CD4-positive, alpha-beta T cell treated with Interleukin-17A for 1 hour (primary cell): ENCODE measurements around the gene LCE5A.
A peak's percentile ranks its signal among the peaks of the same experiment; 100 is the strongest.
"Not testable (repeated sequence)": the region's sequence is repeated elsewhere in the genome, so short reads cannot be mapped to it uniquely, and the experiment has no call there.

Source experiments
- DNase-seq: peaks from one replicate; pipeline ENCODE4 v3.0.0-alpha.2; 2020

The LCE5A gene

DNA sequence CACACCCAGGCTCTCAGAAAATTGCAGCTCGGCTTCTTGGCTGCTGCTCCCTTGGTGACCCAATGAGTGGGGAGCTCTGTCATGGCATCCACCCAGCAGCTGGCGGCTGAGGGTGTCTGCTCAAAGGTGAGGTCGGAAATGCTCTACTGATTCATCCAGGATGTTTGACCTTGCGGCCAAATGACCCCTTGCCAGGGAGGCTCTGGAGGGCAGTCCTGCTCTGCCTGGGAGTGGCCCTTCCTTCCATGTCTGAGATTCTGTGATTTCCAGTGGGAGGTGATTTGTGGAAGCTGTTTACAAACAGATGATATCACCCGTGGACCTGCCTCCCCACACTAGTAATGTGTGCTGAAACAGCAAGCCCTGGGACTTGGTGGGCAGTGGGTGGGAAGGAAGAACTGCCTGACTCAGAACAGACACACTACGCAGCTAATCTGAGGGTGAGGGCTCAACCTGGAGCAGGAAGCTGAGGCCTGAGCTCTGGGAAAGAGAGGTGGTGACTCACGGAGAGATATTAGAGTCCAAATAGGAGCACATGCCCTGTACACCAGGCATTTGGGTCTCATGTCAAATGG lies 6.7 kb downstream of the LCE5A start:
- no peak for DNase-seq

DNA sequence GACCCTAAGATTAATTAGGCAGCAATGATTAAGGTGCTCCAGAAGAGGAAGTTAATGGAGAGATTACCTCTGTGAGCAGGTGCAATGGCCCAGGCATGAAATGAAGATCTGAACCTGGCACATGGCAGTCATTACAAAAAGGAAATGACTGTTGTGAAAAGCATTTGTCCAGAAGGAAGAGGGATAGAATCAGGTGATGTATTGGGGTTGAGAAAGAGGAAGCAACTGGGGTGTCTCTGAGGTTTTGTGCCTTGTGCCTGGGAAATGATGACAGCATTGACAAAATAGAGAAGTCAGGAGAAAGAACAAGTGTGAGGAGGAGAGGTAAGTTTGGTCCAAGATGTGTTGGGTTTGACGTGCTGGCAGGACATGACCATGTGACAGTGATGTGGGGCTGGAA lies 9.2 kb downstream of the LCE5A start:
- DNase-seq = peak; percentile 1

DNA sequence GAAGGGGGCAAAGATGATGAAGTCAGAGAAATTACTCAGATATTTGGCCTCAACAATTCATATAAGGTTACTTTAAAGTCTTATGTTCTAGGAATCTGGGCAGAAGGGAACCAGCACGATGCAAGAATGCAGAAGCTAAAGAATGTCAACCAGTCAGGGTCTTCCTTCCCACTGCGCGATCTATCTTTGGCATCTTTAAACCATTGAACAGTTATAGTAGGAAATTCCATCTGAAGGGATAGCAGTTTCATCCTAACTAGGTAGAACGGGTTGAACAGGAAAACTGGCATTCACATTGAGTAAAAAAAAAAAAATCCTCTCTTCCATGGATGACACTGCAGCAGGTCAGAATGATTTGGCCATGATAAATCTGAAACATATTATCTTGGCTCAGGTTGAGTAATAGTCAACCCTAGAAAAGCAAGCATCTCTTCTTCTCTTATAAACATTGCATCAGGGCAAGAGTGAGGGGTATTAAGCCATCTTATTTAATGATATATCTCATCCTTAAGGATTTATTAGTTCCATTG lies 10.0 kb downstream of the LCE5A start:
- DNase-seq = no peak

DNA sequence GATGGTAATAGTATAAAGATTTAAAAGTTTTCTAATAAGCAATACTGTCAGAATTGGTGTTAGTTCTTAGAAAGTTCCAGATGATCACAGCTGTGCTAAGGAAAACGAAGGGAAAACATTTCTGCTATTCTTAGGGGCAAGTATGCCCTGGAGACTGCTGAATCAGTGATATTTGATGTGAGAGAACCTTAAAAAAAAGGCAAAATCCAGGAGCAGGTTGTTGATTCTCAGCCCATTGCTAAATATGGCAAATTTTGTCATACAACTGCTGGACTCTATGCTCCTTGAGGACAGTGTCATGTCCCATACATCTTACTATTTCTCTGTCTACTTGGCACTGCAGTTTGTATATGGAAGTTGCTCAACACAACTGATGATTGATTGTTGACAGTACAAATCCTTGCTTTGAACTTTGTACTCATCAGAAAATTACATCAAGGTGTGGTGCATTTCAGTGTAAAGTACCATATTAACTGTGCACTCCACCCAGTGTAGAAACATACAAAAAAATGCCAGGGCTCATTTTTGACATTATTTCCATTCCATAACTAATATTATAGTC lies 14.6 kb downstream of the LCE5A start:
- no peak for DNase-seq

DNA sequence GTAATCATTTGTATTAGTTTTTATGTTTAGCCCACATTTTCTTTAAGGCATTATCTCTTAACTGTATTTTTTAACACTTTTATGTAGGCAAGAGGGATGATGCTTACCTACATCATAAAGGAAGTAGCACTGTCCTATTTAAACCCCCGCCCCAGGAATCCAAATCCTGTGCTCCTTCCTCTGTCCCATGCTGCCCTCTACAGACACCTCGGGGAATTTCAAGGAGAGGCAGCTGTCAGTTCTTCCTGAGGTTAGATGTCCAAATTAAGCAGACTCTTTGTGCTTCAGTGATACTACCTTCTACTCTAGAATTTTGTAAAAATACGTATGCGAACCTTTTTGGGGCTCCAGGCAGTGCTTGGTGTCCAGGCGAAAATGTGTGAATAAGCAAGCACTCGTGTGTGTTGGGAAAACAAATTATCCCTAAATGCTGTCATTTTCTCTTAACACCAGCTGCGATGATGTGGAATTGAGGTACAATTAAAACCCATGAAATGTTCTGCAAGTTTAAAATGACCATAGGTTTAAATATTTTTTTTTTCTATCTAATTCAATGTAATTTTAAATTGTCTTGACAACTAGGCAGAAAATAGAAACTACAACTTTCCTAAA lies 22.8 kb downstream of the LCE5A start:
- DNase-seq = peak; percentile 10

DNA sequence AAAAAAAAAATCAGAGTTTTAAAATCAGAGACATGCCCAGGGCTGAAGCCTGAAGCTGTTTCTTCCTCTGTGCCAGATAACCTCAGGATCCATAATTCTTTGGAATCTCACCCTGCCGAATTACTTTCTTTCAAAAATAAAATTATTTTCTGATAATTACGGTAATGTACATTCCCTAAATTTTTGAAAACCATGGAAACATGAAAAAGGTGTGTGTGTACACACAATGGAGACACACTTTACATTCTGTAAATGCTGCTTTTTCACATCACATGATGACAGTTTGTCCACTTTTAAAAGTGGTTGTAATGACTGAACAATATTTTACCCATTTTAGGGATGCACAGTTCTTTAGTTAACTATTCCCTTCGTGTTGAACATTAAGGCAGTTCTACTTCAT lies 25.2 kb downstream of the LCE5A start:
- DNase-seq = no peak

DNA sequence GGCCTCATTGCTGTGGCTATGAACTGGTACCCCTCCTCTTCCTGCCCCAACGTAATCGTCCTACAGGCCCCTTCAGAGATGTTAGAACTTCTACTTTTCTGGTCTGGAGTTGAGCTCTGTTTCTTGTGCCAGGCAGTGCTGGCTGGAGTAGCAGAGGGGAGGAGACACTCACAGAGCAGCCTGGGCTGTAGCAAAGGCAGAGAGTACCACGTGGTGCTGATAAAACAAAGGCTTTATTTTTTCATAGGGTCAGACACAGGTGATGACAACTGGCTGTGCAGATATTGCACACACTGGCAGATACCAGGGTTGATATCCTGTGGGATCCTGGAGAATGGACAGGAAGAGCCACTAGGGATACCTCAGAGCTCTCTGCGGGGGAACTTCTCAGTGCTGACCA lies 26.9 kb downstream of the LCE5A start:
- DNase-seq = no peak

DNA sequence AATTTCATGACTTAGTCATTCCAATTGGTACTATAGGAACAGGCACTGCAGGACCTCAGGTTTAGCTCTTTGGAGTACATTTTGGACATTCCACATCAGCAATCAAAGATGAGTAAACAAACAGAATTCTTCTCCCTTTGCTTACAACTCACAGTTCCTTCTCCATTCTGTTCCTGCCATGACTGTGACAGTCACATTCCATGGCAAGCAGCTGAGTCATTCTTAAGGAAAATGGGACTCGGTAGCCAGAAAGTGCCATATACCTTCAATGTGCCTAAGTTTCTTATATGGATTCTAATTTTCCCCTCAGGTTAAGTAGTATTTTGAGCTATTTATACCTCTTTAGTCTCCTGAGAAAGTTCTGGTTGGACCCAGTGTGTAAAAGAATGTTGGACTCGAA lies 29.3 kb downstream of the LCE5A start:
- no peak for DNase-seq

DNA sequence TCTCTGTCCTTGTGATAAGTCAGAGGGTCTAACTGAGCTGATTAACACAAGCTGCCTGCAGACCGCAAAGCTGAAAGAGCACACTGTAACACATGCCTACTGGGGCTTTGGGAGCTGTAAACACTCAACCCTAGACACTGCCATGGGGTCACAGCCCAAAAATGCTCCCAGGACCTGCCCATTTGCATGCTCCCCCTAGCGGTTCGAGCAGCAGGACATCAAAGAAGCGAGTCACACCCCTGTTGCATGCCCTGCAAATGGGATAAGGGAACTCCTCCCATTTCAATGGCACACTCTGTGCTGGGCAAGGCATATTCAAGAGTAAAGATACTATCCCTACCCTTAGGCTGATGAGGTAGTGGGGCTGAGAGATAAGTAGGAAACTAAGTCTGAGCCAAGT lies 33.2 kb downstream of the LCE5A start:
- DNase-seq = no peak

DNA sequence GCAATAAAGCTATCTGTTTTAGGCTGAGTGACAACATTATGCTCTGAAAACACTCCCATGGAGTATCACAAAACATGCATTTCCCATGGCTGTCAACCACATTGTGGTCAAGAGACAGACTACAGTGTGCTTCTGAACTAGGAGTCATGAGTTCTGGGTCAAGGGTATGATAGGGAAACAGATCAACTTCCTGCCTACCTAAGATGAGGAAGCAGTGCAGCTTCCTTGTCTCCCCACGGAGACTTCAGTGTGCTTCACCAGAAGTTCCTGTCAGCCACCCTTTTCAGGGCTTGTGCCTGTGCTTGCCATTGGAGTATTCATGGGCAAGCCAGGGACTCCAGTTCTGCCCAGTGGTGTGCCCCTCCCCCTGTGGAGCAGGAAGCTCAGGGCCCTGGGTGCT lies 36.1 kb downstream of the LCE5A start:
- DNase-seq = no peak

DNA sequence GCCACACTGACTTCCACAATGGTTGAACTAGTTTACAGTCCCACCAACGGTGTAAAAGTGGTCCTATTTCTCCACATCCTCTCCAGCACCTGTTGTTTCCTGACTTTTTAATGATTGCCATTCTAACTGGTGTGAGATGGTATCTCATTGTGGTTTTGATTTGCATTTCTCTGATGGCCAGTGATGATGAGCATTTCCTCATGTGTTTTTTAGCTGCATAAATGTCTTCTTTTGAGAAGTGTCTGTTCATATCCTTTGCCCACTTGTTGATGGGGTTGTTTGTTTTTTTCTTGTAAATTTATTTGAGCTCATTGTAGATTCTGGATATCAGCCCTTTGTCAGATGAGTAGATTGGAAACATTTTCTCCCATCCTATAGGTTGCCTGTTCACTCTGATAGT lies 37.8 kb downstream of the LCE5A start:
- not testable (repeated sequence) for DNase-seq
